Stomach (tissue), 9 donors: Measurements from ENCODE around the gene WDR48. TPM values are rescaled to one million over a fixed set of nuclear protein-coding genes. Genes with fewer than 3 reads are reported as not detected.

Experiments
- DNase-seq, 2 donors: peaks; one replicate each; pipeline versions ENCODE4 v3.0.0 to v3.0.0-alpha.2; 2013 to 2019
- H3K27ac ChIP-seq, 5 donors: fragments of 200-600 bp in 4 of 5; sonication (generic) in 4 of 5; one replicate each; pipeline ENCODE4 v1.5.1; 2013 to 2019; ENCODE audit warnings: mild to moderate bottlenecking in 1 of 5, moderate library complexity in 1 of 5
- H3K27me3 ChIP-seq, 3 donors: fragments of 200-600 bp; sonication (generic); one replicate each; pipeline ENCODE4 v1.5.1; 2017 to 2019; ENCODE audit warnings: mixed run types in 1 of 3
- H3K36me3 ChIP-seq, 4 donors: fragments of 200-600 bp; sonication (generic); 1 replicate in 3 of 4; 2 replicates in 1 of 4; pipeline ENCODE4 v1.5.1; 2016 to 2019
- H3K4me1 ChIP-seq, 4 donors: fragments of 200-600 bp; sonication (generic); one replicate each; pipeline ENCODE4 v1.5.1; 2016 to 2019
- H3K4me3 ChIP-seq, 4 donors: fragments of 200-600 bp; sonication (generic) in 3 of 4; one replicate each; pipeline ENCODE4 v1.5.1; 2016 to 2019; ENCODE audit warnings: mild to moderate bottlenecking in 1 of 4
- H3K9me3 ChIP-seq, 4 donors: fragments of 200-600 bp; sonication (generic); one replicate each; pipeline ENCODE4 v1.5.1; 2016 to 2019
- CTCF ChIP-seq, 7 experiments: fragments of 450-650 bp in 4 of 7; fragments of 200-600 bp in 3 of 7; sonication (generic) in 3 of 7; IDR thresholded peaks; one replicate each; pipeline ENCODE4 v1.5.1; 2016 to 2019; ENCODE audit warnings: antibody characterized with exemption in 7 of 7, control low read depth in 2 of 7, mild to moderate bottlenecking in 1 of 7
- EP300 ChIP-seq: sonication (generic); formaldehyde crosslinking; IDR thresholded peaks from one replicate; pipeline ENCODE4 v1.6.1; 2017; ENCODE audit warnings: antibody characterized with exemption
- POLR2A ChIP-seq, 4 donors: fragments of 450-650 bp; IDR thresholded peaks; one replicate each; pipeline ENCODE4 v1.6.1; 2016; ENCODE audit warnings: antibody characterized with exemption in 4 of 4, control low read depth in 2 of 4, mild to moderate bottlenecking in 1 of 4, moderate library complexity in 1 of 4
- POLR2AphosphoS5 ChIP-seq, 3 donors: sonication (generic); formaldehyde crosslinking; IDR thresholded peaks; one replicate each; pipeline ENCODE4 v1.6.1; 2016; ENCODE audit warnings: antibody characterized with exemption in 3 of 3
- WGBS, 5 donors: extraction: QIAGEN DNeasy Blood & Tissue Kit in 3 of 5; methylation state at CpG; one replicate each; pipeline versions ENCODE4 v1.1.5 to v1.1.7; 2013 to 2018; 5-methylcytosine and 5-hydroxymethylcytosine counted together
- intact Hi-C: fragments of 100-400 bp; cut with DNase I; formaldehyde crosslinking; loops from one replicate; pipeline ENCODE4 v1.15.1; 2023; ENCODE audit warnings: low total_unique reads
- polyA plus RNA-seq, 3 donors: library from polyadenylated mRNA; stranded (reverse); fragments of 200-250 nt; gene quantifications; one replicate each; pipeline ENCODE4 v1.2.3, GENCODE V29; 2013
- total RNA-seq, 5 donors: library from RNA; depleted of rRNA; stranded (reverse); fragments of >200 nt; gene quantifications; one replicate each; pipeline versions ENCODE4 v1.1.0 to v1.2.3, GENCODE V29; 2014 to 2016
- donor health status: healthy with polysubstance abuse.
- donor health status: Bipolar disorder and iron deficiency.
- donor health status: healthy.

WDR48 gene
- total and polyA plus RNA-seq, 8 donors, result 4.3 to 89.7 (median 13.4) TPM

GRCh38 chr3:39137991-39138803 is 86.4 kb downstream of the WDR48 start:
- WGBS, 5 donors, result 79 to 98% (median 93%) methylated on average over 7 to 10 of the region's 10 CpGs
- H3K27me3 ChIP-seq, result no peaks in the 10 kb centered on the region
- intact Hi-C loops, result no loop called here
- H3K4me3 ChIP-seq, result no peak overlapping the region
- peak overlapping the region in 1 of 5 donors; percentile 73 for H3K27ac ChIP-seq
- peaks cover 39 to 71% (median 56%) of the 10 kb centered on the region in 4 donors for H3K4me1 ChIP-seq
- DNase-seq, result no peak
- no peaks in the 10 kb centered on the region for H3K9me3 ChIP-seq
- H3K36me3 ChIP-seq, result peaks cover 18 to 72% (median 42%) of the 10 kb centered on the region in 4 donors
- TF ChIP-seq POLR2A (IDR thresholded peaks at IDR 0.05) (no peak), EP300 (no peak), CTCF (IDR thresholded peaks at IDR 0.05) (no peak), POLR2AphosphoS5 (IDR thresholded peaks at IDR 0.05) (no peak)

- WGBS, 5 donors, result 72 to 84% (median 74%) methylated on average over 6 to 7 of the region's 7 CpGs
- TF ChIP-seq EP300, result no peak
- no peak for TF ChIP-seq POLR2AphosphoS5 (IDR thresholded peaks at IDR 0.05)
- TF ChIP-seq POLR2A (IDR thresholded peaks at IDR 0.05), result no peak
- no peak for TF ChIP-seq CTCF (IDR thresholded peaks at IDR 0.05)
- H3K27ac ChIP-seq, result peak overlapping the region in 1 of 5 donors; percentile 73
- no peak overlapping the region for H3K4me3 ChIP-seq
- H3K27me3 ChIP-seq, result no peaks in the 10 kb centered on the region
- DNase-seq, result peak; percentile 56 to 70
- H3K9me3 ChIP-seq, result no peaks in the 10 kb centered on the region
- peaks cover 25 to 79% (median 46%) of the 10 kb centered on the region in 4 donors for H3K36me3 ChIP-seq
- intact Hi-C loops, result no loop called here
- peaks cover 39 to 74% (median 61%) of the 10 kb centered on the region in 4 donors for H3K4me1 ChIP-seq
Measured at GRCh38 chr3:39138804-39139415, 87.1 kb downstream of the WDR48 start.

- H3K4me1 ChIP-seq, result peaks cover 39 to 73% (median 63%) of the 10 kb centered on the region in 4 donors
- intact Hi-C loops, result no loop called here
- H3K36me3 ChIP-seq, result peaks cover 30 to 79% (median 51%) of the 10 kb centered on the region in 4 donors
- no peak overlapping the region for H3K4me3 ChIP-seq
- no peaks in the 10 kb centered on the region for H3K9me3 ChIP-seq
- WGBS, 5 donors, result 57 to 71% (median 70%) methylated on average over 2 of the region's 2 CpGs
- TF ChIP-seq EP300 (no peak), CTCF (IDR thresholded peaks at IDR 0.05) (no peak), POLR2AphosphoS5 (IDR thresholded peaks at IDR 0.05) (no peak), POLR2A (IDR thresholded peaks at IDR 0.05) (no peak)
- DNase-seq, result no peak
- H3K27ac ChIP-seq, result peak overlapping the region in 2 of 5 donors; percentile 73 to 76
- H3K27me3 ChIP-seq, result no peaks in the 10 kb centered on the region
Measured at GRCh38 chr3:39139442-39139841, 87.6 kb downstream of the WDR48 start.

GRCh38 chr3:39140341-39140971 is 88.6 kb downstream of the WDR48 start:
- Histone ChIP-seq H3K36me3 (peaks cover 38 to 88% (median 62%) of the 10 kb centered on the region in 4 donors), H3K27ac (peak overlapping the region in 4 of 5 donors; percentile 67 to 88 (median 74)), H3K4me3 (no peak overlapping the region), H3K9me3 (no peaks in the 10 kb centered on the region), H3K27me3 (no peaks in the 10 kb centered on the region), H3K4me1 (peaks cover 39 to 71% (median 59%) of the 10 kb centered on the region in 4 donors)
- 83 to 96% (median 92%) methylated on average over 1 to 2 of the region's 2 CpGs for whole genome bisulfite sequencing, 5 donors
- no peak for DNase-seq
- TF ChIP-seq POLR2A (IDR thresholded peaks at IDR 0.05) (no peak), CTCF (IDR thresholded peaks at IDR 0.05) (no peak), EP300 (no peak), POLR2AphosphoS5 (IDR thresholded peaks at IDR 0.05) (no peak)
- intact Hi-C loops, result no loop called here
